ENCODE measurements around the gene RGS19. TPM values are rescaled to one million over a fixed set of nuclear protein-coding genes. Genes with fewer than 3 reads are reported as not detected.

RGS19 gene
- polyA plus RNA-seq, 1 of the 3 experiments (the other 2 are of a cell fraction) = 20.5 TPM

DNA sequence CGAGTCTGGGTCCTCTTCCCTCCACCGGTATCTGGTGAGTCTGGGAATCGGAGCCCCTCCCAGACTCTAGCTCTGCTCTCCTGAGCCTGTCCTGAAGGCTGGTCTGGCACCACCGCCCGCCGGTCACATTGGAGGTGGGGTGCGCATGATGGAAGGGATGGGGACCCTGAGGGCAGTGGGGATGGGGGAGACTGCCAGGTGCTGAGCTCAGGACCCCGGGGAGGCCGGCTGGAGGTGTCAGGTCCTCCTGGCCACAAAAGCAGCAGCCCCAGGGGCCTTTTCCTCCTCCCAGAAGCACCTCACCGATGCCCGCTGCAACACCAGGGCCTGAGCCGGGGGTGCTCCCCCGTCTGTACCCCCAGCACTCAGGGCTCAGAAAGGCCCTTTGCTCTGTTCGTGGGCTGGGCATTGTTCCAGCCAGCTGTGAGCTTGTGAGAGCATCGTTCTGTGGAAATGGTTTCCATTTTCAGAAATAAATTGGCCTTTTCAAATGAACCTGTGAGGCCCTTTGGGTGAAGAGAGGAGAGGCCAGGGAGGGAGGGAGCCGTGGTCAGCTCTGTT, 30.6 kb upstream of the RGS19 start:
- H3K27me3 ChIP-seq (ENCODE audit: insufficient read depth) = no peaks in the 10 kb centered on the region
- CTCF ChIA-PET = interaction anchor here (0.9 to 15.6 kb wide), 5 partner anchors 8 to 71 kb away, joined by 3 to 252 read pairs (median 10); partner anchors contain the start of genes LKAAEAR1, OPRL1 and RGS19
- H3K4me2 ChIP-seq = no peak overlapping the region
- H3K4me1 ChIP-seq (ENCODE audit: control insufficient read depth in 1 of 2, insufficient read depth in 2 of 2, low read depth in 1 of 2, low read length in 1 of 2) = peaks cover 0 to 24% of the 10 kb centered on the region in 2 experiments; a peak in 1 of 4 replicates
- DNase-seq = no peak
- no peaks in the 10 kb centered on the region for H3K9me2 ChIP-seq
- H3K27ac ChIP-seq (ENCODE audit: low read depth in 2 of 2, low read length in 1 of 2) = no peak overlapping the region
- no peaks in the 10 kb centered on the region for H4K20me1 ChIP-seq (ENCODE audit: insufficient read depth)
- no peak for TF ChIP-seq CHD2 (IDR thresholded peaks at IDR 0.05; ENCODE audit: low read length, partially characterized antibody)
- TF ChIP-seq TEAD4 (IDR thresholded peaks at IDR 0.05; ENCODE audit: borderline replicate concordance, insufficient read depth) = no peak
- no peak for TF ChIP-seq TAF1 (IDR thresholded peaks at IDR 0.05; ENCODE audit: borderline replicate concordance, low read depth, low read length)
- TF ChIP-seq MXI1 (IDR thresholded peaks at IDR 0.05; ENCODE audit: low read depth, low read length) = no peak
- no peak for TF ChIP-seq TCF12 (IDR thresholded peaks at IDR 0.05)
- no peak for TF ChIP-seq MEF2A (IDR thresholded peaks at IDR 0.05; ENCODE audit: borderline replicate concordance, low read depth)
- no peak for TF ChIP-seq ZBTB33 (IDR thresholded peaks at IDR 0.05; ENCODE audit: borderline replicate concordance, low read depth)
- TF ChIP-seq GABPA (IDR thresholded peaks at IDR 0.05; ENCODE audit: low read depth) = no peak
- no peak for TF ChIP-seq FOXM1 (IDR thresholded peaks at IDR 0.05; ENCODE audit: low read depth)
- TF ChIP-seq SIN3A (IDR thresholded peaks at IDR 0.05; ENCODE audit: borderline replicate concordance, low read depth, low read length) = no peak
- TF ChIP-seq, protein P1, sequence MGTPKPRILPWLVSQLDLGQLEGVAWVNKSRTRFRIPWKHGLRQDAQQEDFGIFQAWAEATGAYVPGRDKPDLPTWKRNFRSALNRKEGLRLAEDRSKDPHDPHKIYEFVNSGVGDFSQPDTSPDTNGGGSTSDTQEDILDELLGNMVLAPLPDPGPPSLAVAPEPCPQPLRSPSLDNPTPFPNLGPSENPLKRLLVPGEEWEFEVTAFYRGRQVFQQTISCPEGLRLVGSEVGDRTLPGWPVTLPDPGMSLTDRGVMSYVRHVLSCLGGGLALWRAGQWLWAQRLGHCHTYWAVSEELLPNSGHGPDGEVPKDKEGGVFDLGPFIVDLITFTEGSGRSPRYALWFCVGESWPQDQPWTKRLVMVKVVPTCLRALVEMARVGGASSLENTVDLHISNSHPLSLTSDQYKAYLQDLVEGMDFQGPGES (IDR thresholded peaks at IDR 0.05; ENCODE audit: low read depth, low read length) = no peak
- no peak for TF ChIP-seq NFIC (IDR thresholded peaks at IDR 0.05; ENCODE audit: borderline replicate concordance)
- TF ChIP-seq JUND (IDR thresholded peaks at IDR 0.05) = no peak
- H3K79me2 ChIP-seq (ENCODE audit: insufficient read depth) = no peaks in the 10 kb centered on the region
- H3K4me3 ChIP-seq (ENCODE audit: low read depth in 2 of 2, low read length in 1 of 2) = no peak overlapping the region
- POLR2A ChIA-PET = no interaction called here
- 56% methylated on average over 14 of the region's 16 CpGs for WGBS (ENCODE audit: low lambda C conversion rate)
- no peaks in the 10 kb centered on the region for H3K36me3 ChIP-seq (replicated peaks in 1 of 2; ENCODE audit: control insufficient read depth in 1 of 2, insufficient read depth in 2 of 2, low read length in 1 of 2)
- H3K9me3 ChIP-seq = no peaks in the 10 kb centered on the region
- no peak overlapping the region for H2AFZ ChIP-seq (ENCODE audit: low read depth)
- H3F3A ChIP-seq (replicated peaks; ENCODE audit: insufficient read depth) = no peaks in the 10 kb centered on the region
- H3K9ac ChIP-seq = no peak overlapping the region

Measured in SK-N-SH (cell line).